ENCODE results near the gene MTR.

DNA sequence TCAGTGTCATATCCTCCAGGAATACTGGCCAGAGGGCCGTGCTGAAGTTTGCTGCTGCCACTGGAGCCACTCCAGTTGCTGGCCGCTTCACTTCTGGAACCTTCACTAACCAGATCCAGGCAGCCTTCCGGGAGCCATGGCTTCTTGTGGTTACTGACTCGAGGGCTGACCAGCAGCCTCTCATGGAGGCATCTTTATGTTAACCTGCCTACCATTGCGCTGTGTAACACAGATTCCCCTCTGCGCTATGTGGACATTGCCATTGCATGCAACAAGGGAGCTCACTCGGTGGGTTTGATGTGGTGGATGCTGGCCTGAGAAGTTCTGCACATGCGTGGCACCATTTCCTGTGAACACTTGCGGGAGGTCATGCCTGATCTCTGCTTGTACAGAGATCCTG lies 24.8 kb downstream of the MTR start:
- TF ChIP-seq ARNTL (CRISPR knock-in tag; IDR thresholded peaks at IDR 0.05; ENCODE audit: borderline replicate concordance, low read depth) (no peak), CSDC2 (CRISPR knock-in tag; IDR thresholded peaks at IDR 0.05) (no peak), ZFP3 (CRISPR knock-in tag; IDR thresholded peaks at IDR 0.05) (no peak), OSR1 (CRISPR knock-in tag; IDR thresholded peaks at IDR 0.05) (no peak), RARB (CRISPR knock-in tag; IDR thresholded peaks at IDR 0.05) (no peak), ZFP30 (CRISPR knock-in tag; IDR thresholded peaks at IDR 0.05) (no peak), GLIS3 (CRISPR knock-in tag; IDR thresholded peaks at IDR 0.05) (no peak), ESRRG (CRISPR knock-in tag; IDR thresholded peaks at IDR 0.05) (no peak), PATZ1 (CRISPR knock-in tag; IDR thresholded peaks at IDR 0.05; ENCODE audit: borderline replicate concordance) (no peak), SNAI2 (CRISPR knock-in tag; IDR thresholded peaks at IDR 0.05) (no peak), BACH2 (CRISPR knock-in tag; IDR thresholded peaks at IDR 0.05; ENCODE audit: borderline replicate concordance) (no peak), PPARA (CRISPR knock-in tag; IDR thresholded peaks at IDR 0.05; ENCODE audit: borderline replicate concordance) (no peak)
- TF ChIP-seq, protein P1, sequence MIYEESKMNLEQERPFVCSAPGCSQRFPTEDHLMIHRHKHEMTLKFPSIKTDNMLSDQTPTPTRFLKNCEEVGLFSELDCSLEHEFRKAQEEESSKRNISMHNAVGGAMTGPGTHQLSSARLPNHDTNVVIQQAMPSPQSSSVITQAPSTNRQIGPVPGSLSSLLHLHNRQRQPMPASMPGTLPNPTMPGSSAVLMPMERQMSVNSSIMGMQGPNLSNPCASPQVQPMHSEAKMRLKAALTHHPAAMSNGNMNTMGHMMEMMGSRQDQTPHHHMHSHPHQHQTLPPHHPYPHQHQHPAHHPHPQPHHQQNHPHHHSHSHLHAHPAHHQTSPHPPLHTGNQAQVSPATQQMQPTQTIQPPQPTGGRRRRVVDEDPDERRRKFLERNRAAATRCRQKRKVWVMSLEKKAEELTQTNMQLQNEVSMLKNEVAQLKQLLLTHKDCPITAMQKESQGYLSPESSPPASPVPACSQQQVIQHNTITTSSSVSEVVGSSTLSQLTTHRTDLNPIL (CRISPR knock-in tag; IDR thresholded peaks at IDR 0.05; ENCODE audit: low read depth), result no peak
- TF ChIP-seq, protein P2, sequence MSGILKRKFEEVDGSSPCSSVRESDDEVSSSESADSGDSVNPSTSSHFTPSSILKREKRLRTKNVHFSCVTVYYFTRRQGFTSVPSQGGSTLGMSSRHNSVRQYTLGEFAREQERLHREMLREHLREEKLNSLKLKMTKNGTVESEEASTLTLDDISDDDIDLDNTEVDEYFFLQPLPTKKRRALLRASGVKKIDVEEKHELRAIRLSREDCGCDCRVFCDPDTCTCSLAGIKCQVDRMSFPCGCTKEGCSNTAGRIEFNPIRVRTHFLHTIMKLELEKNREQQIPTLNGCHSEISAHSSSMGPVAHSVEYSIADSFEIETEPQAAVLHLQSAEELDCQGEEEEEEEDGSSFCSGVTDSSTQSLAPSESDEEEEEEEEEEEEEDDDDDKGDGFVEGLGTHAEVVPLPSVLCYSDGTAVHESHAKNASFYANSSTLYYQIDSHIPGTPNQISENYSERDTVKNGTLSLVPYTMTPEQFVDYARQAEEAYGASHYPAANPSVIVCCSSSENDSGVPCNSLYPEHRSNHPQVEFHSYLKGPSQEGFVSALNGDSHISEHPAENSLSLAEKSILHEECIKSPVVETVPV (CRISPR knock-in tag; IDR thresholded peaks at IDR 0.05), result no peak

All from SK-N-SH treated with all-trans-retinoic acid at 6 μM for 48 hours (cell line).